HFFc6 (cell line): Measurements from ENCODE around the gene THBS3. TPM values are rescaled to one million over a fixed set of nuclear protein-coding genes. Genes with fewer than 3 reads are reported as not detected.
"Not testable (repeated sequence)": the region's sequence is repeated elsewhere in the genome, so short reads cannot be mapped to it uniquely, and the experiment has no call there.

Source experiments
- DNase-seq: peaks from one replicate; pipeline ENCODE4 v3.0.0-alpha.2; 2018
- H3K27ac Mint-ChIP-seq: 2 replicates; pipeline ENCODE4 v1.8.0; 2020; ENCODE audit warnings: mild to moderate bottlenecking, mixed read lengths
- H3K27me3 Mint-ChIP-seq: 2 replicates; pipeline ENCODE4 v1.8.0; 2021; ENCODE audit warnings: mild to moderate bottlenecking, moderate library complexity, mixed read lengths; ENCODE audit not compliant: insufficient read depth
- H3K36me3 Mint-ChIP-seq: 2 replicates; pipeline ENCODE4 v1.8.0; 2021; ENCODE audit warnings: low read depth, mixed read lengths
- H3K4me1 Mint-ChIP-seq: 2 replicates; pipeline ENCODE4 v1.8.0; 2020; ENCODE audit warnings: low read depth, mixed read lengths
- H3K4me3 Mint-ChIP-seq: 2 replicates; pipeline ENCODE4 v1.8.0; 2020; ENCODE audit warnings: mild to moderate bottlenecking, moderate library complexity, mixed read lengths
- H3K9me3 Mint-ChIP-seq: 2 replicates; pipeline ENCODE4 v1.8.0; 2020; ENCODE audit warnings: mild to moderate bottlenecking, mixed read lengths
- total RNA-seq, 6 experiments: library from RNA; stranded (reverse); fragmentation: NEBNext Ultra II Directional; extraction: Animal tissue kit (Norgen Biotek cat#: 25700); gene quantifications; 2 replicates in 1 of 6; 3 replicates in 5 of 6; pipeline ENCODE4 v1.2.3, GENCODE V29; 2021
- TF ChIP-seq, protein P1 (sequence below): fragments of 200-600 bp; sonication (generic); IDR thresholded peaks from 2 replicates; pipeline ENCODE4 v1.5.0; 2021; ENCODE audit warnings: antibody characterized with exemption, mild to moderate bottlenecking

Gene THBS3
- total RNA-seq, 6 experiments from 2014 or later: 13.9 to 20.3 (median 16.9) TPM

DNA sequence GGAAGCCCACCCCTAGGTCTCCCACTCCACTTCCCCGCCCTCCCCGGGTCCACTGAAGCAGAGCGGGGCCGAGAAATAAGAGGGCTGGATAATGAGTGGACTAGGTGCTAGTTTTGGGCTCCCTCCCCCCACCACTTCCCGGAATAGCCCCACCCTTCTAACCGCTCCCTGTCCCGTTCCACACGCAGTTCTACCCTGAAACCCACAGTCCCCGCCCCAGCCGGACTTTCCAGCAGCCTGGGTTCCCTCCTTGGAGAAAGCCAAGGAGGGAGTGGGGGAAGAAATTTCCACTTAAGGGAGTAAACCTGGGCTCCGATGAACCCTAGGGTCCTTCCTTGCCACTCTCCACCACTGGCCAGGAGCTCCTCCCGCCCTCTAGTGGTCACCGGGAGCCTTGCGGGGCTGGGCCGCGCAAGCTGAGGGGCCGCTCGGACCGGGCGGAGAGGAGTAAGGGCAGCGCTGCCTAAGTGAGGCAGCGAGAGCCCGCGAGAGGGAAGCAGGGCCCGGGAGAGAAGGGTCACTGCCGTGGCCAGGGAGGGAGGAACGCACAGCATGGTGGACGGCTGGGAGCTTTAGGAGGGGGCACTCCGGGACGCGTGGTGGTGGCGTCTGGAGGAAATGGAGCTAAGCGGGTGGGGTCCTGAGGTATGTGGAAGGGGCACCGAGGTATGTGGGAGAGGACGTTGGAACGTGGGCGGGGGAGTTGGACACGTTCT lies 14.3 kb downstream of the THBS3 start:
- Mint-ChIP-seq H3K27me3 (peaks cover 12% of the 10 kb centered on the region), H3K36me3 (peaks cover 17% of the 10 kb centered on the region), H3K4me1 (peaks cover 32% of the 10 kb centered on the region), H3K4me3 (peak overlapping the region; percentile 90), H3K27ac (peak overlapping the region; percentile 99), H3K9me3 (no peaks in the 10 kb centered on the region)
- TF ChIP-seq, protein P1, sequence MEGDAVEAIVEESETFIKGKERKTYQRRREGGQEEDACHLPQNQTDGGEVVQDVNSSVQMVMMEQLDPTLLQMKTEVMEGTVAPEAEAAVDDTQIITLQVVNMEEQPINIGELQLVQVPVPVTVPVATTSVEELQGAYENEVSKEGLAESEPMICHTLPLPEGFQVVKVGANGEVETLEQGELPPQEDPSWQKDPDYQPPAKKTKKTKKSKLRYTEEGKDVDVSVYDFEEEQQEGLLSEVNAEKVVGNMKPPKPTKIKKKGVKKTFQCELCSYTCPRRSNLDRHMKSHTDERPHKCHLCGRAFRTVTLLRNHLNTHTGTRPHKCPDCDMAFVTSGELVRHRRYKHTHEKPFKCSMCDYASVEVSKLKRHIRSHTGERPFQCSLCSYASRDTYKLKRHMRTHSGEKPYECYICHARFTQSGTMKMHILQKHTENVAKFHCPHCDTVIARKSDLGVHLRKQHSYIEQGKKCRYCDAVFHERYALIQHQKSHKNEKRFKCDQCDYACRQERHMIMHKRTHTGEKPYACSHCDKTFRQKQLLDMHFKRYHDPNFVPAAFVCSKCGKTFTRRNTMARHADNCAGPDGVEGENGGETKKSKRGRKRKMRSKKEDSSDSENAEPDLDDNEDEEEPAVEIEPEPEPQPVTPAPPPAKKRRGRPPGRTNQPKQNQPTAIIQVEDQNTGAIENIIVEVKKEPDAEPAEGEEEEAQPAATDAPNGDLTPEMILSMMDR: peak; percentile 98
- peak; percentile 82 for DNase-seq

DNA sequence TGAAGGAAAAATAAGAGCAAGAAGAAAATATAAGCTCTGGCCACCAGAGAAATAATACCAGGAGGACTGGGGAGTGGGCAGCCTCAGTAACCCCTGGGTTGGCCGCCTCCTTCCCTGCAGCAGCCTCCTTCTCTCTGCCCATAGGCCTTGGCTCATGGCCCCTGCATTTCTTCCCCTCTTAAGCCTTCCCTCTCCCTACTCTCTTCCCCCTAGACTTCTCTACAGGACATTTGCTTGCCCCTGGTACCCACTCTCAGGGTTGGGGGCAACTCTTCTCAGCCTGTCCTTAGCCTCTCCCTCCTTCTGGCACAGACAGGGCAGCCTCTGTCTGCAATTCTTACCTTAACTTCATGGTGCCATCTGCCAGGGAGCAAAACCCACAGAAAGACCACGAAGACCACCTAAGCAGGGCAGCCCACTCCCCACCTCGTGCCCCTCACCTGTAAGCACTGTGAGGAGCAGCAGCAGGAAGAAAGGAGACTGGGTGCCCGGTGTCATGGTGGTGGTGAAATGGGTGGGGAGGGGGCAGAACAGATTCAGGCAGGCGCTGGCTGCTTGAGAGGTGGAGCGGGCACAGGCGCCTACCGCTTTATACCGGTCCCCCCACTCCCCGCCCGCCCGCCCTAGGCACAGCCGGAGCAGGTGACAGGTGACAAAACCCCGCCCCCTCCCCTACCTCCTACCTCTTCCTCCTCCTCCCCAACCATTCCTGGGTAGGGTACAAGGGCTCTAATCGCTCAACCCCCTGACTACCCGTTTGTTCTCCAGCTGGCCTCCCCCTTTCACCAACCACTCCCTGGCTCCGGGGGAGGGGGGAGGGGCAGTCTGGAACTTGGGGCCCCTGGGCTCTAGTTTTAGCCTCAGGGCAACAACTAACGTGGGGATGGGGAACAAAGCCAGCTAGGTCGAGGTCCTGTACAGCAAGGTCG lies 15.1 kb downstream of the THBS3 start:
- DNase-seq: no peak
- peak overlapping the region; percentile 99 for H3K27ac Mint-ChIP-seq
- TF ChIP-seq, protein P1: no peak

DNA sequence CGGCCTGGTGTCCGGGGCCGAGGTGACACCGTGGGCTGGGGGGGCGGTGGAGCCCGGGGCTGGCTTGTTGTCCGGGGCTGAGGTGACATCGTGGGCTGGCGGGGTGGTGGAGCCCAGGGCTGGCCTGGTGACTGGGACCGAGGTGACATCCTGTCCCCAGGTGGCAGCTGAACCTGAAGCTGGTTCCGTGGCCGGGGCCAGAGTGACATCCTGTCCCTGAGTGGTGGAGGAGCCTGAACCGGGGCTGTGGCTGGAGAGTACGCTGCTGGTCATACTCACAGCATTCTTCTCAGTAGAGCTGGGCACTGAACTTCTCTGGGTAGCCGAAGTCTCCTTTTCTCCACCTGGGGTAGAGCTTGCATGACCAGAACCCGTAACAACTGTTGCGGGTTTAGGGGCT lies 15.8 kb downstream of the THBS3 start:
- Mint-ChIP-seq H3K4me1 (peaks cover 36% of the 10 kb centered on the region), H3K27ac (peak overlapping the region; percentile 55; the same call in 1 of the 2 replicates), H3K4me3 (no peak overlapping the region), H3K9me3 (no peaks in the 10 kb centered on the region), H3K27me3 (peaks cover 12% of the 10 kb centered on the region), H3K36me3 (peaks cover 11% of the 10 kb centered on the region)
- TF ChIP-seq, protein P1: no peak
- DNase-seq: no peak

More for the DNA sequence above, 15.1 kb downstream of the THBS3 start:
- peaks cover 14% of the 10 kb centered on the region for H3K36me3 Mint-ChIP-seq
- peaks cover 32% of the 10 kb centered on the region for H3K4me1 Mint-ChIP-seq
- H3K27me3 Mint-ChIP-seq: peaks cover 12% of the 10 kb centered on the region
- H3K4me3 Mint-ChIP-seq: peak overlapping the region; percentile 90
- no peaks in the 10 kb centered on the region for H3K9me3 Mint-ChIP-seq

DNA sequence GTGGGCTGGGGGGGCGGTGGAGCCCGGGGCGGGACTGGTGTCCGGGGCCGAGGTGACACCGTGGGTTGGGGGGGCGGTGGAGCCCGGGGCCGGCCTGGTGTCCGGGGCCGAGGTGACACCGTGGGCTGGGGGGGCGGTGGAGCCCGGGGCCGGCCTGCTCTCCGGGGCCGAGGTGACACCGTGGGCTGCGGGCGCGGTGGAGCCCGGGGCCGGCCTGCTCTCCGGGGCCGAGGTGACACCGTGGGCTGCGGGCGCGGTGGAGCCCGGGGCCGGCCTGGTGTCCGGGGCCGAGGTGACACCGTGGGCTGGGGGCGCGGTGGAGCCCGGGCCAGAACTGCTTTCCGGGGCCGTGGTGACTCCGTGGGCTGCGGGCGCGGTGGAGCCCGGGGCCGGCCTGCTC lies 17.8 kb downstream of the THBS3 start:
- H3K9me3 Mint-ChIP-seq, DNase-seq, H3K4me3 Mint-ChIP-seq, H3K27ac Mint-ChIP-seq, H3K36me3 Mint-ChIP-seq: not testable (repeated sequence)
- H3K4me1 Mint-ChIP-seq: peaks cover 22% of the 10 kb centered on the region
- peaks cover 12% of the 10 kb centered on the region for H3K27me3 Mint-ChIP-seq

DNA sequence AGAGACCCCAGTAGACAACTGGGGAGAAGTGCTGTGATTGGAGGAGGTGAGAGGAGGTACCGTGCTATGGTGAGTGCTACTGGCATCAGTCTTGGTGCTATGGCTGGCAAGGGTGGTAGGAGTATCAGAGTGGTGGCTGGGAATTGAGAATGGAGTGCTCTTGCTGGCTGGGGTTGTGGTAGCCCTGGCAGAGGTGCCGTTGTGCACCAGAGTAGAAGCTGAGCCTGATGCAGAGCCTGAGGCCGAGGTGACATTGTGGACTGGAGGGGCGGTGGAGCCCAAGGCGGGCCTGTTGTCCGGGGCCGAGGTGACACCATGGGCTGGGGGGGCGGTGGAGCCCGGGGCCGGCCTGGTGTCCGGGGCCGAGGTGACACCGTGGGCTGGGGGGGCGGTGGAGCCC lies 19.4 kb downstream of the THBS3 start:
- Mint-ChIP-seq H3K27ac (peak overlapping the region; percentile 36), H3K27me3 (peaks cover 2% of the 10 kb centered on the region; the same call in 1 of the 2 replicates), H3K36me3 (peaks cover 5% of the 10 kb centered on the region; the same call in 1 of the 2 replicates), H3K4me1 (peaks cover 9% of the 10 kb centered on the region), H3K4me3 (no peak overlapping the region), H3K9me3 (no peaks in the 10 kb centered on the region)
- TF ChIP-seq, protein P1: no peak
- DNase-seq: no peak
